Measurements from ENCODE around the gene TSPAN9.

The TSPAN9 gene

DNA sequence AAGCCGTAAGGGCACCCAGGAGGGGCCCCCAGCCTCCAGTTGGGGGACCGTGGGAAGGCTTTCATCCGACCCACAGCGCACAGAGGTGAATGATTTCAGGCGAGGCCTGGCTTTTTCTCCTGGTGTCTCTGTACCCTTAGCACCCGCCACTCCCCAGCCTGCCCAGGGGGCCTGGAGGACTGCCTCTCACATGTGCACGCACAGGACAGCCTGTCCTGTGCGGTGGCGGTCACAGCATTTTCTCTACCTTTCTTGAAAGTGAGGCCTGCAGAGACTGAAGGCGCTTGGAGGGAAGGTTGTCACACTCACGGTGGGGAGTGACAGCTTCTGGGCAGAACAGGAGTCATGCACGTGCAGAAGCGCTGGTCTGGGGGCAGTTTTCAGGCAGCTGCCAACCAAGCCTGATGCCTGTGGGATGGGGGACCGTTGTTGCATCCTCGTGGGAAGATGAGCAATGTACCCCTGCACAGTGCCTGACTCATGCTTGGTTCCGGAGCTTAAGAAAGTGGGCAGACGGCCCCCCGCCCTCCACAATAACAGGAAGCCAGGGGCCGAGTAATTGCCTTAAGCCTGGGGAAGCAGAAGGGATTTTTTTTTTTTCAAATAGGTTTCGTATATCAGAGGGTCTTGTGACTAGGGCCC is 148.1 kb downstream of the TSPAN9 start:
- DNase-seq (ENCODE audit: low spot score) = no peak

DNA sequence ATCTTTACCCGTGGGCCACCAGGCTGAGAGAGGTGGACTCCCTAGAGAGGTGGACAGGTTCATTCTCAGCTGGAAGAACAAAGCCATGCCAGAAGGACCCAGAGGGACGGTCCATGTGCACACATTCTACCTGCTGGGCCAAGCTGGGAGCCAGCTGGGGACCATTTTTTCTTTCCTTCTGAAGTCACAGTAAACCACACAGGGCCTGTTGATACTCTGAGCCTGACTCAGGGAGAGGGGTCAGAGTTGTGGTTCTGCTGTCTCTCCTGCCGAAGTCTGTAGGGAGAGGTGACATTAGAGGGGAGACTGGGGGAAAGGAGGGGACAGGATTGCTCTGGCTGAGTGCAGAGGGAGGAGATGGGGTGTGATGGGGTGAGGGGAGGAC is 148.6 kb downstream of the TSPAN9 start:
- DNase-seq (ENCODE audit: low spot score) = no peak

- DNase-seq (ENCODE audit: low spot score) = no peak
Observed at GRCh38 chr12:3226264-3226663, 149.1 kb downstream of the TSPAN9 start.

- DNase-seq (ENCODE audit: low spot score) = no peak
Observed at GRCh38 chr12:3227076-3227975, 150.1 kb downstream of the TSPAN9 start.

DNA sequence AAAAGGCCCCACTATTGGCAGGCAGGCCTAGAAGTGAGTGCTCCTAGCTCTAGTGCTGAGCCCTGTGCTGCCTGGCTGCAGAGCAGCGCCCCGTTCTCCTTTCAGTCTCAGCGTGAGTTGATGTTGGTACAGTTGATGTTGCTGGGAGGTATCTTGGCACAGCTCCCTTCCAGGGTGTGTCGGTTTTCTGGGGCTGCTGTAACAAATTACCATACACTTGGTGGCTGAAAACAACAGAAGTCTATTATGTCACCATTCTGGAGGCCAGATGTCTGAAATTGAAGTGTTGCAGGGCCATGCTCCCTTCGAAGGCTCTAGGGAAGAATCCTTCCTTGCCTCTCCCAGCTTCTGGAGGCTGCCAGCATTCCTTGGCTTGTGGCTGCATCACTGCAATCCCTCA is 151.4 kb downstream of the TSPAN9 start:
- no peak for DNase-seq (ENCODE audit: low spot score)

GRCh38 chr12:3229577-3229976 is 152.4 kb downstream of the TSPAN9 start:
- no peak for DNase-seq (ENCODE audit: low spot score)

DNA sequence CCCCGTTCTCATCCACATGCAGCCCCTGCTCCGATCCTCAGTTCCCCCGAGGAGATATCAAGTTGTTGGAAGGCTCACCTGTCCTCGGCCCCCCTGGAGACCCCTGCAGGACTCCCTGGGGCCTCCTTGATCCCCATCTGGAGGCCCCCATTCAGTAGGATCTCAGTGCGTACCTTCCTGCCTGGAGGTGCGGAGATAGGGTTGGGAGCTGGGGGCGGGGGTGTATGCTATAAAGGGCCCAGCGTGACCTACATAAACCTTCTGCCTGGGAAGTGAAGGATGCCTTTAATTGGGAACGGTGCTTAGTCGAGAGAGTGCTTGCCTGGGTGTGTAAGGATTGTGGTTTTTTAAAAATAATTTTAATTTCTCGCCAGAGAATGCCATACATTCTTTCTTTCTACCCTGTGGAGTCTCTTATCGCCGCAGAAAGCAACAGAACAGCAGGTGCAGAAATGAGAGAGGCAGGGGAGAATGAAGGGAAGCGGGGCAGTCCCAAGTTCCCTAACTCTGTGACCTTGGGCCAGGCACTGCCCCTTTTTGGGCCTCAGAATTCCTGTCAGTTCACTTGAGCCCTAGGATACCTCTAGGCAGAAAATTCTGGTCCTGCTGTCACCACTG is 153.7 kb downstream of the TSPAN9 start:
- no peak for DNase-seq (ENCODE audit: low spot score)

DNA sequence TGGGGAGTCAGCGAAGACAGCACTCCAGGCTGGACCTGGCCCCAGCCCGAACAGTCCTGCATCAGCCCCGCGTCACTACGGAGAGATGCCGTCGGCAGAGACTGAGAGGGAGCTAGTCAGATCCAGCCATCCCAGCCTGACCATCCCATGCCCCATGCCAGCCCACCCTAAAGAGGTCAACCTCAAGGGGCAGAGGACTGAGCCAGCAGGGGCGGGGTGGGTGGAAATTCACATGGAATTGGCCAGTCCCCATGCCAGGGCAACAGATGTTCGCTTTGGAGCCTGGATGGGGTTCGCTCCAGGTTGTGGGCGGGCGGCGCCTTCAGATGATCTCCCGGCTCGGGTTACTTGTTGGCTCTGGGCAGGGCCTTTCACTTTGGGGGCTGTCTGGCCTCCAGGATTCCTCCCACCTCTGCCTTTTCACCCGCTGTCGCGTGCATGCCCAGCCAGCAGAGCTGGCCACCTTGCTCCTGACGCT is 154.3 kb downstream of the TSPAN9 start:
- DNase-seq (ENCODE audit: low spot score) = no peak

GRCh38 chr12:3233797-3234196 is 156.6 kb downstream of the TSPAN9 start:
- no peak for DNase-seq (ENCODE audit: low spot score)

GRCh38 chr12:3236345-3237187 is 159.4 kb downstream of the TSPAN9 start:
- peak; percentile 34 for DNase-seq (ENCODE audit: low spot score)

DNA sequence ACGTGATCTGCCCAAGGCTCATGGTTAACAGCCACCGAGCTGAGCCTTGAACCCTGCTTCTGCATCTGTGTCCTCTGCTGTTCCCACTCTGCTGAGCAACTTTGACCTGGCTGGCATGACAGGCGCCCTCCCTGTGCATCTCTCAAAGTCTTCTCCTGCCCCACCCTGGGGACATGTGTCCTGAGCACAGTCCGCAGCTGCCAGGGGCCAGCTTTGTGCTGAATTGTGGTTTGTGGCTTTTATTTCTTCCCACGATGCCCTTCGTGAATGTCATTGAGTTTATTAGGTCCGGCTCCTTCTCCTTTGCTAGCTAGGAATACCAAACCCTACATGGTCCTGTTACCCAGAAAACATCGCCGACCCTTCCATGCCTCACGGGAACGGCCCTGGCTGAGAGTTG is 161.0 kb downstream of the TSPAN9 start:
- DNase-seq (ENCODE audit: low spot score) = no peak

GRCh38 chr12:3241621-3242020 is 164.4 kb downstream of the TSPAN9 start:
- DNase-seq (ENCODE audit: low spot score) = no peak

DNA sequence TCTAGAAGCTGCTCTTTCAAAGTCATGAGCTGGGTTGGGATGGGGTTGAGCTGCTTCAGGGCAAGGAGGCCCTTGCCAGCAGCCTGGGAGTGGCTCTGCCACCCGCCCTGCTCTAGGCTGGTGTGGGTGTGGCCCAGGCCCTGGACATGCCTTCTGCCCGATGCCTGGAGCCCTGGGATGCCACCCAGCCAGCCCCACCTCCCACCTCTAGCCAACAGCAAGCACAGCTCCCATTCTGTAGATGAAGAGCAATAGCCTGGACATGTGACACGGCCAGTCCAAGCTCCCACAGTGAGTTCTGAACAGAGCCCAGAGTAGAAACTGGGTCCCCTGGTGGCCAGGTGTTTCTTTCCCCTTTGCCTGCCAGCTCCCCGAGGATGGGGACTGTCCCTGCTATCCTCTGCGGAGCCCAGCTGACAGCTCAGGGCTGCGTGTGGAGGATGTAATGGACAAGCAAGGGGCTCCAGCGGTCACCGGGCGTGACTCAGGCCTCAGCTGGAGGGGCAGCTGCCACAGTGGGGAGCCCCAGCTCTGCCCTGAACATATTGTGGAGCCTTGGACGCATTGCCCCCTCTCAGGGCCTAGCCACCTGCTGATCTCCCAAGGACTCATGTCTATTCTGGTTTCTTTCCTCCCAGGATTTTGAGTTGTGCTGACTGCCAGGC is 165.2 kb downstream of the TSPAN9 start:
- DNase-seq (ENCODE audit: low spot score) = no peak

GRCh38 chr12:3243376-3244084 is 166.4 kb downstream of the TSPAN9 start:
- DNase-seq (ENCODE audit: low spot score) = no peak

DNA sequence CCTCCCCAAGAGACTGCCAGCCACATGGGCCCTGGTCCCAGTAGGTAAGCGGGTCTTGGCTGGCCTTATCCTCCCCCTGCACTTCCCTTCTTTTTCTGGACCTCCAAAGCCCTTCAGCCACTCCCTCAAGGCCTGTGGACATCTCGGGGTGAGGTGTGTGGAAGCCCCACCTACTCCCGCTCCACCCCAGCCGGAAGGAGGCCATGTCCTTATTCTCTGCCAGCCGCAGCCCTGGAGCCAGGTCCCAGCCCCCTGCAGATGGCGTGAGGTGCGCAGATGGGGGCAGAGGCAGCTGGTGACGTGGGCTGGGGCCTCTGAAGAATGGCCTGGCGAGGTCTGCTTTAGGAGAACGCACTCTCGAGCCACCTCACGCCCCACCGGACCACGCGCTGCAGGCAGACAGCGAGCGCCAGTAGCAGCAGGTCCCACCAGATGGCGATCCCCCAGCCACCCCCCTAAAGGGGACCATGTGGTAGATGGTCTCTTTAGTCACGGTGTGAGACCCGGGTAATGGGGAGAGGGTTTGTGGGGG is 167.1 kb downstream of the TSPAN9 start:
- DNase-seq (ENCODE audit: low spot score) = no peak

DNA sequence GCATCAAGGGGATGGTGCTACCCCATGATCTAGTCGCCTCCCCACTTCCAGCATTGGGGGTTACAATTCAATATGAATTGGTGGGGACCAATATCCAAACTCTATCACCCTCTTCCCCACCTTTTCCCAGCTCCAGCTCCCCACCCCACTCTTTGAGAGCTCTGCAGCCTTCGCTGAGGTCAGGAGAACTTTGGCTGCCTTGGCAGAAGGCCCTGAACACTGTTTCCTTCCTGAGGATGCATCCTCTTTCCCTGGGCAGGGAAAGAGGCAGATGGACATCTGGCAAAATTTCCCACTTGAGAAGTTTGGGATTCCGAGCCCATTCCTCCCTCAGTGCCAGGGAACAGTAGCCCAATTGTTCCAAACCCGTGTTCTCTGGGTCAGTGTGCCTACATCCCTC is 169.1 kb downstream of the TSPAN9 start:
- no peak for DNase-seq (ENCODE audit: low spot score)

GRCh38 chr12:3247077-3247476 is 169.9 kb downstream of the TSPAN9 start:
- DNase-seq (ENCODE audit: low spot score) = no peak

- no peak for DNase-seq (ENCODE audit: low spot score)
Observed at GRCh38 chr12:3247629-3248161, 170.5 kb downstream of the TSPAN9 start.

DNA sequence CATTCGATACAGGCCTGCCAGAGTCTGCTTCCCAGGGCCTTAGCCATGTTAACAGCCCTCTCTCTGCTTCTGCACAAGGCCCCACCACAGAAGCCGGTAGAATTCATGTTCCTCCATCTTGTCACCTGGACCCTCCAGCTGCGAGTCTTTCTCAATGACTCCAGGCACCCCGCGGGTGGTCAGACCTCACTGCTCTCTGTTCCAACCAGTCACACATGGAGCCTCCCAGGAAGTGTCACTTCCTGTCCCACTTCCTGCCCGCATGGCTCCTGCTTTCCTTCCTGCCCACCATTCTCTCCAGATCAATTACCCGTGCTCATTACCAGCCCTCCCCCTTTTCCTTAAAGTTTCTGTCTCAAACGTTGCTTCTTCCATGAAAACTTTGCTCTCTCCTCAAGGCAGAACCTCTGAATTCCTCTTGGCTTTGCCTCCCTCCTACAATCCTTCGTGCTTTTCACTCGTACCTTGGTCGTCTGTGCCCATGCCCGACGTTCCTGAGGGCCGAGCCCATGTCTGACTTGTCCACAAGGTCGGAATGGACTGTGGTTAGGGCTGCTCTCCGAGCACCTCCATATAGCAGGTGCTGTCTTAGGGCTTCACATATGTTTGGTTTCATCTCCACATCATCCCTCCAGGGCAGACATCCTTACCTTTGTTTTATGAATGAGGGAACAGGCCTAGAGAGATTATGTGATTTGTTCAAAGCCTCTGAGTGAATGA is 172.1 kb downstream of the TSPAN9 start:
- no peak for DNase-seq (ENCODE audit: low spot score)

- DNase-seq (ENCODE audit: low spot score) = no peak
Observed at GRCh38 chr12:3250034-3250433, 172.9 kb downstream of the TSPAN9 start.

Measured in AG08395 (cell line).